DND-41 (cell line): ENCODE data around the gene CENPVL2.
"Not testable (repeated sequence)": the region's sequence is repeated elsewhere in the genome, so short reads cannot be mapped to it uniquely, and the experiment has no call there.

Source experiments
- EZH2 ChIP-seq: IDR thresholded peaks from 3 replicates; pipeline ENCODE4 v1.6.1; 2012; ENCODE audit warnings: borderline replicate concordance, low read depth, mild to moderate bottlenecking, moderate library complexity, low read length, inconsistent platforms; ENCODE audit not compliant: severe bottlenecking
- TF ChIP-seq, protein P1 (sequence below): IDR thresholded peaks from 2 replicates; pipeline ENCODE4 v1.5.1; 2012; ENCODE audit warnings: borderline replicate concordance, low read length, moderate library complexity, mild to moderate bottlenecking; ENCODE audit not compliant: poor library complexity, severe bottlenecking; ENCODE audit errors: extremely low read depth

DNA sequence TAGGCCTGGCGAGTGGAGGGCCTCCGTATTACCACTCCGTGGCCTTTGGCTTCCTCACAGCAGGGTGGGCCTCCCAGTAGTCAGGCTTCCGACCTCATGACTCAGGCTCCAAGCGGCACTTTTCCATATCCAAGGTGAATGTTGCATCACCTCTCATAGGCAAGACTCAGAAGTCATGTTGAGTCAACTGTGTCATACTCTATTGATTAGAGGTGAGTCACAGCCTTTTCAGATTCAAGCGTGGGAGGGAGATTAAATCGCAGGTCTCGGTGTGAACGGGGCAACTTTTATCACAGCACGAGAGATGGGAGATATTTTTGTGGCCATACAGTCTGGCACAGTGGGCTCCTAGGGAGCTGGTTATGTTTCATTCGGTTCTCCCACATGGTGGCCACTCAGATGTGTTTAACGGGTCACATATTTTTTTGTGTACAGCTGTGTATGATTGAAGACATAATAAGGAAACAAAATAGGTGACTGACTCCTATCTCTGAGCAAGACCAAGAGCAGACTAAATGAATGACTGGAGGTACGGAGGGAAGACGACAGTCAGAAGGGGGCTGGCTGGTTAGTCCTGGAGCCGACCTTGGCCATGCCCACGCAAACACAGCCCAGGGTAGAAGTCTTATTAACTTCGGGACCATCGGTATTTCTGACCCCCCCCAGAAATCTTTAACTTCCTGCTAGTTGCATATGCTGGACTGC is 30.5 kb upstream of the CENPVL2 start:
- TF ChIP-seq, protein P1, sequence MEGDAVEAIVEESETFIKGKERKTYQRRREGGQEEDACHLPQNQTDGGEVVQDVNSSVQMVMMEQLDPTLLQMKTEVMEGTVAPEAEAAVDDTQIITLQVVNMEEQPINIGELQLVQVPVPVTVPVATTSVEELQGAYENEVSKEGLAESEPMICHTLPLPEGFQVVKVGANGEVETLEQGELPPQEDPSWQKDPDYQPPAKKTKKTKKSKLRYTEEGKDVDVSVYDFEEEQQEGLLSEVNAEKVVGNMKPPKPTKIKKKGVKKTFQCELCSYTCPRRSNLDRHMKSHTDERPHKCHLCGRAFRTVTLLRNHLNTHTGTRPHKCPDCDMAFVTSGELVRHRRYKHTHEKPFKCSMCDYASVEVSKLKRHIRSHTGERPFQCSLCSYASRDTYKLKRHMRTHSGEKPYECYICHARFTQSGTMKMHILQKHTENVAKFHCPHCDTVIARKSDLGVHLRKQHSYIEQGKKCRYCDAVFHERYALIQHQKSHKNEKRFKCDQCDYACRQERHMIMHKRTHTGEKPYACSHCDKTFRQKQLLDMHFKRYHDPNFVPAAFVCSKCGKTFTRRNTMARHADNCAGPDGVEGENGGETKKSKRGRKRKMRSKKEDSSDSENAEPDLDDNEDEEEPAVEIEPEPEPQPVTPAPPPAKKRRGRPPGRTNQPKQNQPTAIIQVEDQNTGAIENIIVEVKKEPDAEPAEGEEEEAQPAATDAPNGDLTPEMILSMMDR = not testable (repeated sequence)
- TF ChIP-seq EZH2 = not testable (repeated sequence)
